GM19025 (cell line): ENCODE measurements around the gene DDX59.
"Not testable (repeated sequence)": the region's sequence is repeated elsewhere in the genome, so short reads cannot be mapped to it uniquely, and the experiment has no call there.

ENCODE experiments used
- ATAC-seq: cut with Tn5 transposase; IDR thresholded peaks from one replicate; pipeline ENCODE4 v1.9.1; 2021; ENCODE audit warnings: mild to moderate bottlenecking, low read depth, moderate library complexity; ENCODE audit not compliant: unreplicated experiment

DDX59 gene

DNA sequence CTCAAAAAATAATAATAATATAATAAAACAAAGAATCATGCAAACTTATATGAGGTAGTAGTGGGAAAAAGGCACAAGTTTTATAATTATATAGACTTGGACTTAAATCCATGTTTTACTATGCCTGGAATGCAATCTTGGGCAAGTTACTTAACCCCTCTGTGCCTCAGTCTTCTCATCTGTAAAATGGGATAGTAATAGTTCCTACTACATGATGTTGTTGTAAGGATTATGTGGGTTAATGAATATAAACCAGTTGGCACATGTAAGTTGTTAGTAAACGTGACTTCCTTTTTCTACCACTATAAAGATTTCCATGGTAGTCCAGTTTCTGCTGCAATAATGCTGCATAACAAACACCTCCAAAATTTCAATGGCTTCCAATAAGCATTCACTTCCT, 38.3 kb downstream of the DDX59 start:
- no peak for ATAC-seq

DNA sequence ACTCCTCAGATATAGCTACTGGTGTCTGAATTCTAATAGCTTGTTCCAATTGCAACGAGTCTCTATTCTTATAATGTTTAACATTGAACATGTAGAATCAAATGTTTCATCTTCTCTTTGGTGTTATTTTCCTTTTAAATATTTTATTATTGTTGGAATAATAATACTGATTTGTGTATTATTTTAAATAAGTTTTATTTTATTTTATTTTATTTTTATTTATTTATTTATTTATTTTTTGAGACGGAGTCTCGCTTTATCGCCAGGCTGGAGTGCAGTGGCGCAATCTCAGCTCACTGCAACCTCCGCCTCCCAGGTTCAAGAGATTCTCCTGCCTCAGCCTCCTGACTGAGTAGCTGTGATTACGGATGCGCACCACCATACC, 39.2 kb downstream of the DDX59 start:
- not testable (repeated sequence) for ATAC-seq

DNA sequence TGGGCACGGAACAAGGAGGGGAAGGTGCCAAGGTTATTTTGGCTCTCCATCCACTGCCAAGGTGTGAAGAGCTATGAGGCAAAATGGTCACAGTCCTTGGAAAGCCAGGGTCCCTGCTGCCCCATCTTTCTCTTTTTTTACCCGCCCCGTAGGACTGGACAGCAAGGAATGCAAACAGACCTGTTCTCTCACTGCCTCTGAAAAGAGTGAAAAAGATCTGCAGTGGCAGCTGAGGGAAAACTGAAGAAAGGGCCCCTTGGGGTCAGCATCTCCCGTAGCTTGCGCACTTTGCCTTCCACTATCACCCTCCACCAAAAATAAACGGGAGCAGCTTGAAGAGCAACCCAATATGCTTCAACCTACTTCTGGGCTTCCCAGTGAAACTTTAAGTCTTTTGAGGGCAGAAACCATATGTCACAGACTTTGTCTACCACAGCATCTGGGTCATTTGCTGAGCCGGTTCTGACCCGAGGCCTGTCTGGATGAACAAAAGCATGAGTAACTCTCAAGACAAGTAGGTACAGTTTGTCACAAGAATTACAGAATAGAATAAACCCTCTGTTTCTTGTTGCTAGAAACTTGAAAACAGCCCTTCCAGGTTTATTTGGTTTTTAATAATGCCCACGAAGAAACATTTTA, 39.7 kb downstream of the DDX59 start:
- no peak for ATAC-seq

DNA sequence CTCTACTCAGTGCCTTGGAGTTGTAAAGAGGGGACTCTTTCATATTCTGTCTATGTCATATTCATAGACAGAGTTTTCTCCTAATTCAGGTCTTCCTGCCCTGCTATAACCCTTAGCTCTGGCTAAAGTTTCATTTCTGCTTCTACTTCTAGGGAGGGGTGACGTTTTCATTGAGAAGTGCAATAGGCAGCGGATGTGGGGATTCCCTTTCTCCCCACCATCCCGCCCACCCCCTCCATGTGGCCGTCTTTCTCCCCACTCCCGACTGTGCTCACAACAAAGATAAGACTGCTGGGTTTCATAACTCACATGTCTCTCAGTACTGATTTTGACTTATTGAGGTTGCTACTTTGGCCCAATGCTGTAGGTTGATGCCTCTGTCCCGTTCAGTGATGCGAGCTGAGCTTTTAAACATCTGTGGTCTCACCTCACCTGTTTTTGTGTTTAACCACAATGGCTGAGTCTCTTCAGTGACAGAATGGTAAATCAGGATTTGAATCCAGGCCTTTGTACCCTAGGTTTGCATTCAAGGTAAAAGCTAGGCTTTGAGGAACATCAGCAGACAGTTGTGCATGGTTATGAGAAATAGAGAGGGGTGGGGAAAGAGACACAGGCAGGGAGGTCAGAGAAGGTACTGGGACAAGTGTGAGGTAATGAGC, 41.4 kb downstream of the DDX59 start:
- peak; percentile 74 for ATAC-seq

DNA sequence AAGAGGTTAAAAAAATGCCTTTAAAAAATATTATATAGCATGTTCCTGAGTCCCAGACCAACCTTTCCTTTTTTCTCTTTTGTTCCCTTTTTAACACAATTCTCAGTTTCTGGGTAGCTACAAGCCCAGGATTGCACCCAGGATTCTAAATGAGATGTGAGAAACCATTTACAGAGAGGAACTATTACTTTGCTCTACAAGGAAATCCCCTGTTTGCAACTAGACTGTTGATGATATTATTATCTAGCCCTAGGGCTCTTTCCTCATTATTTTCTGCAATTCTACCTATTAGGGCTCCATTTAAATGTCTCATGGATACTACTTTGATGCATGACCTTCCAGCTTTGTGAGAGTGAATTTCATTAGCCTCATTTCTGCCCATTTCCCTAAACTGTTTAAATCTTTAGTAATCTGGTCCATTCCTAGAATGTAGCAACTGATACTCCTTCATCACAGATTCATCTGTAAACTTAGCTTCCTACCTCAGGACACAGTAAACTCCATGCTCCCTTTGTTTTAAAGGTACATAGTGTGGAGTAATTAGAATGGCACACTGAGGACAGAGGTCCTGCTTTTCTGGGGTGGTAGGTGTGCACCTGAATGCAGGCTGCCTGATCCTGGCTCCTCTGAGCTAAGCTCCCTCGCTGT, 42.0 kb downstream of the DDX59 start:
- ATAC-seq, result no peak

DNA sequence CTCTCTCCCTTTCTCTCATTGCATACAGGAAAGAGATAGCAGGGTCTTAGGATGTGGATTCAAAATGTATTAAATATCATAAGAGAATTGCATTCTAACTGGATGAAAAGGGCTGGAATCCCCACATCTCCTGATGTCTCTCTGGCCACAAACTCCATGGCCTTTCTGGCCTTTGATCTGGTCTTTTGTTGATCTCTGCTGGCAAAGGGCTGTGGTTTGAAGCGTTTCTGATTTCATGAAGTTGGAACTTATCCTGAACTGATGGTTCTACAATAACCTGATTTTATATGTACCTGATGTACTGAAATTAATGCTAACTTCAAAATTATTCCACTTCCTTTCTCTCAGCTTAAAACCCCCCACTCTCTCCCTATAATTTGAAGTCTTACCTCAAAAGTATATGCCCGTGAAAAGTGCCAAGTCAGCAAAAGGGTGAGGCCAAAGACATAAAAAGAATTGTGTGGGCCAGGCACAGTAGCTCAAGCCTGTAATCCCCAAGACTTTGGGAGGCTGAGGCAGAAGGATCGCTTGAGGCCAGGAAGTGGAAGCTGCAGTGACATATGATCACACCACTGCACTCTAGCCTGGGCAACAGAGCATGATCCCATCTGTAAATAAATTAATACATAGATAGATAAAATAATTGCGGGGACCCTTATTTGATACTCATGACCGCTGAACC, 42.7 kb downstream of the DDX59 start:
- no peak for ATAC-seq

DNA sequence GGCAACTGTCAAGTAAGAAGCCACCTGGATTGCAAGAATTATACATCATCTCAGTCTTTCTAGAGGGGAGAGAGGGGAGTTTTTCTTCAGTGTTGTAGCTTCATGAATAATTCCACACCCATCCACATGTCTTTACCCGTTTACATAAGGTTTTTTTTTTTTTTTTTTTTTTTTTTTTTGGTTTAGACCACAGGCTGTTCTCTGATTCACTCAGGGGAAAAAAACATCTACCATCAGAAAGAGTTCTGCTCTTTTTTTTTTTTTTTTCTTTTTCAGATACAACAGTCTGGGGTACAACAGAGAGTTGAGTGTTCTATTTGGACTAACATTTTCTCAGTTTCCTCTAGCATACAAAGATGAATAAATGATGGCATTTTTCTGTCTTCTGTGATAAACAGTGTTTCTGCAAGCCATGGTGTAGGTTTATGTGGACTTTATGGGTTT, 44.3 kb downstream of the DDX59 start:
- ATAC-seq, result no peak

DNA sequence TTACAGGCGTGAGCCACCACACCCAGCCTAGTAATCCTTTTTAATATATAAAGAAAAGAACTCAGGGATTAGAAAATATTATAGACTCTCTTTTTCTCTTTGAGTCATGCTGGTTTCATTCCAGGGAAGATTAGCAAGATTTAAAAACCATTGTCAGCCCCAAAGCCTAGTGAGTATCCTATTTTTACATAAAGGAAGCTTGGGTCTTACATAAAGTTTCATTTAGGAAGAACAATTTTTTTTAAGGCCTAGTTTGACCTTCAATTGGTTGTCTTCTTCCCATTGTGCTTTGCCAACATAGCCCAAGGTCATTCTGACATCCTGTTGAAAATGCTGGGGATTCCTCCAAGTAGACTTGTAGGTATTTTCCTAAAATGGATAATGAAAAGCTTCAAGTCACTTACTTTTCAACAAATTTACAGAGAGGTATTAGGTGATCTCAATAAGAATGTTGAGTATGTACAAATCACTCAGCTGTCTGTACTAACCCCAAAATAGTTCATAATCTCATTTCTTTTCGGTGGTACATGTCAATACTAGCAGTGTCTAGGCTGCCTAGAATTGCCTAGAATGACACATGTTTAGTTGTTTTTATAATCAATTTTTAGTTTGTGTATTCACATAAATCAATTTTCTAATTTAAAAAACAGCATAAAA, 44.9 kb downstream of the DDX59 start:
- ATAC-seq, result no peak

DNA sequence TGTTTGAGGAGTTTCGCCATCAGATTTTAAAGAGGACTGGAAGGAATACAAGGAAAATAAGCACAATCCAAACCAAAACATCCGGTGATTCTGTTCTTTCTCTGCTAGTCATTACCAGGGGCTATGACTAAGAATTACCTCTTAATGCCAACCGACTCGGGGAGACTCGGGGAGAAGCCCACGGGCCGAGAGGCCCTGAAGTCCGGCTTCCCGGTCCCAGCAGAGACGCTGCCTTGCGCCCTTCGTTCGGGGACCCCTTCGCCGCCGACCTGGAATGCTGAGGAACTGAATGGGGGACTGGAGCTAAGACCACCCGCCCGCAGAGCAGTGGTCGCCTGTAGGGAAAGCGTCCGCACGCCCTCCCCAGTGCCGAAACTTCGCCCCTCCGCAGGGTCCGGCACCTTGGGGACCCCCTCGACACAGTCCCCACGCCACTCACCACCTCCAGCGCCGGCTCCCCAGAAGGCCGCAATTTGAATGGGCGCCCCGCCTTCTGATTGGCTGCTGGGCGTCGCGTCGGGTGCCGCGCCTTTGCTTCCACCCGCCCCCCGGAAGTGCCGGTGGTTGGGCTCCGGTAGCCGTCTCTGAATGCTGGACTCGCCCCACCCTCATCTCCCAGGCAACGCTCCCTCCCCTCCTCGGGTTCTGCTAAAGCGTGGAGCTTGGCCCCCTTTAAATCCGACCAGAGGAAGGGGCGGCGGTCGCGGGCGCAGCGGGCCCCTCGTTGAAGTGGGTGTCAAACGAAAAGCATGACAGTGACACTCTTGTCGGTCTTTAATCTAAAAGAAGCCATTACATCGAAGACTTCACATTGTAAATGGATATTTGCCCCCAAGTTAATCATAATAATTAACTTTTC, 49.2 kb downstream of the DDX59 start, which contains the start of gene KIF14:
Gene KIF14 (minus strand): TSS at position 479 of the 859 bp plus-strand sequence. CDS start 2,028 bp downstream, outside the sequence.
- peak; percentile 97 for ATAC-seq

DNA sequence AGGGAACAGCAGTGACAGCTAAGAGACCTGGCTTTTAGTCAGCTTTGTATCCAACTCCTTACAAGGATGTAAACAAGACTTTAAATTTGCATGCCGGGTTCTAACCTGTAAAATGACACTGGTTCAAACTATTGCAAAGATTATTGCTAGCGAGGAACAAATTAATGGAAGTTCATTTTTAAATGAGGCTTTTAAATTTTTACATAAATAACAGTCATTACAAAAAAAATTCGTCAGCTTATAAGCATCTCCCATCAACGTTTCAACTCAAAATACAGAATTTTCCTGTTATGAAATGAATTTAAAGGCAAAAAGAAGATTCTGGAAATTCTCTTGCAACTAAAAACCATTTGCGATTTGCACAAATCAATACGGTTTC, 49.8 kb downstream of the DDX59 start:
- ATAC-seq, result no peak

DNA sequence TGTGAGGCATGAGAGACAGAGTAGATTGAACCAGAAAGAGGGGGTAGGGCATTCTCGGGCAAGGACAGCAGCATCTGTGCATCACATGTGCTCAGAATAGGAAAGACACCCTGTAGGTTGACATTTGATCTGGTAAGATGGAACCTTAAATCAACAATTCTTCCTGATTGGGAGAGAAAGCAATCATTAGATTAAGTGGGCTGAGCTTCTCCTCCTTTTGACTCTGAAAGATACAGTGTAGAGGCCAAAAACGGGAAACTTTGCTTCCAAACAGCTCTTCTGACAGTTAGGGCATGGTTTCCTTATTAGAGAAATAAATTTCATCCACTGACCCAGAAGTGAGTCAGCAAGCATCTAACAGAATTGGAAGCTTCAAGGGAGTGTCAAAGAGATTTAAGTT, 58.9 kb downstream of the DDX59 start:
- no peak for ATAC-seq

DNA sequence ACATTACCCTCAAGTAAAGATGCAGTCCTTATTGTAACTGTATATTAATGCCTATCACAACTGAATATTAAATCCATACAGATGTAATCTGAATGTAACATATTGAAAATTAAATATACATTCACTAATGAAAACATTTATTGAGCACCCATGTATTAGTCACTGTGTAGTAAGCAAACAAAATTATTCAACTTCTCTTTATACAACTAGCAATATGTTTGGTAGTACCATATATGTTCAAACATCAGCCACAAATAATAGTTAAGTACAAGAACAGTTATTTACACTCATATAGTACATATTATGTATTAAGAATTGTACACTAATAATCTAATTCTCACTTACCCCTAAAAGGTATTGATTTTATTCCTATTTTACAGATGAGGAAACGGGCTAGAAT, 67.1 kb downstream of the DDX59 start:
- no peak for ATAC-seq
